Mammary epithelial cell (primary cell): ENCODE data around the gene UBE2H.

Source experiments
- CTCF ChIP-seq, 2 donors: IDR thresholded peaks in 1 of 2; conservative IDR thresholded peaks in 1 of 2; 2 replicates each; pipeline ENCODE4 v1.5.1; 2011 to 2012; ENCODE audit warnings: inconsistent platforms in 2 of 2, low read length in 2 of 2, mild to moderate bottlenecking in 2 of 2, control low read depth in 1 of 2, low read depth in 1 of 2; ENCODE audit not compliant: insufficient read depth in 1 of 2; ENCODE audit errors: extremely low read depth in 1 of 2
- EZH2 ChIP-seq: IDR thresholded peaks from 2 replicates; pipeline ENCODE4 v1.6.1; 2012; ENCODE audit warnings: low read length, inconsistent platforms, borderline replicate concordance

DNA sequence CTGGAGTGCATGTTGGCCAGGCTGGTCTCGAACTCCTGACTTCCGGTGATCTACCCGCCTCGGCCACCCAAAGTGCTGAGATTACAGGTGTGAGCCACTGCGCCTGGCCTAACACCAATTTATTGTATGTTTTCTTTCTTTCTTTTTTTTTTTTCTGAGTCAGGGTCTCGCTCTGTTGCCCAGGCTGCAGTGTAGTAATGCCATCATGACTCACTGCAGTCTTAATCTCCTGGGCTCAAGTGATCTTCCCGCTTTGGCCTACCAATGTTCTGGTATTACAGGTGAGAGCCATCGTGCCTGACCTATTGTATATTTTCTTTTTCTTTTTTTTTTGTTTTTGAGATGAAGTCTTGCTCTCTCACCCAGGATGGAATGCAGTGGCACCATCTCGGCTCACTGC, 33.8 kb upstream of the UBE2H start:
- no peak for TF ChIP-seq CTCF (conservative IDR thresholded peaks at IDR 0.05 in 1 of 2, IDR thresholded peaks at IDR 0.05 in 1 of 2; ENCODE audit: extremely low read depth in 1 of 2, insufficient read depth in 1 of 2, low read depth in 1 of 2, low read length in 2 of 2)
- TF ChIP-seq EZH2, result no peak
